Measurements from ENCODE around the gene MLLT6.

Gene MLLT6

DNA sequence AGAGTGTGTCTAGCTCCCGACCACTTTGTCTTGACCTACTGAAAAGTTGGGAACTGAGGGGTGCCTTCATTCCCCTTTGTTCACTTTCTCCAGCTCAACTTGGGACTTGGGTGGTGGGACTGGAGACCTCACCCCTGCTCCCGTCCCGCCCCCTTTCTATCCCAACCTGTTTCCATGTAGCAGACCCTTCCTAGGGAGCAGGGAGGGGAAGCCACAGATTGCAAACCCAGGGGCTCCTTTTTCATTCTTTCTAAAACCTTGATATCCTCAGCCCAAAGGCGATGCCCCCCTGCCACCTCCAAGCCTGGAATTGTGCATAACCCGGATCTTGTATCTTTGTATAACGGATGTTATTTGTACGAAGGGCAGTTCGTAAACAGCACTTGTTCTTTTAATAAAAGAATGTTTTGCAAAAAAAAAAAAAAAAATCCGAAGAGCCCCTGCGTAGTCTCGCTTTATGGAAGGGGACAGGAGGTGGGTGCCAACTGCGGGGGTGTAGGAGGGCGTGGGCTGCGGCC lies 24.4 kb downstream of the MLLT6 start:
- DNase-seq: no peak

DNA sequence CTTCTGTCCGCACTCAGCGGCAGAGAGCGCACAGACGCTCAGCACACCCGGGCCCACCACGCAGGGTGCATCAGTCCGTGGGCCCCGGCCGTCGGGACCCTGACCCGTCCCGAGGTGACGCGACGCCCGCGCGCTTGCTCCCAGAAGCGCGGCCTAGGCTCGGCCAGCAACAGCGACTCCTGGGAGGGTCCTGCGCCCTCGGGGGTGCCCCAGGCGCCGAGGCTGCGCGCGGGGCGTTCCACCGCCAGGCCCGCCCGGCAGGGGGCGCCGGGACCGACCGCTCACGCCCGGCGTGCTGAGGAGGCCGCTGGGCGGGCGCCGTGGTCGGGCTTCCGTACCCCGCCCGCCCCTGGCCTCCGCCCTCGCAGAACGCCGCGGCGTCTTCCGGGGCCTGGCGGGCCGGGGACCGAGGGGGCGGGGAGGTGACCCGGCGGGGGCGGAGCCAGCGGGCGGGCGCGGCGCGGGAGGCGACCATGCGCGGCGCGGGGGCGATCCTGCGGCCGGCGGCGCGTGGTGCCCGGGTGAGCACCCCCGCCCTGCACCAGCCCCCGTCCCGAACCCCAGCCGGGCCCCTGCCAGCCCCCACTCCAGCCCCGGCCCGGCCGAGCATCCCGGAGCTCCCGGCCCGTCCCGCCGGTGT lies 24.9 kb downstream of the MLLT6 start, which contains the start of gene CISD3:
CISD3 (plus strand) TSS at position 456 of the 640 bp plus-strand sequence; CDS start at position 474, 18 bp downstream.
- peak; percentile 77 for DNase-seq

DNA sequence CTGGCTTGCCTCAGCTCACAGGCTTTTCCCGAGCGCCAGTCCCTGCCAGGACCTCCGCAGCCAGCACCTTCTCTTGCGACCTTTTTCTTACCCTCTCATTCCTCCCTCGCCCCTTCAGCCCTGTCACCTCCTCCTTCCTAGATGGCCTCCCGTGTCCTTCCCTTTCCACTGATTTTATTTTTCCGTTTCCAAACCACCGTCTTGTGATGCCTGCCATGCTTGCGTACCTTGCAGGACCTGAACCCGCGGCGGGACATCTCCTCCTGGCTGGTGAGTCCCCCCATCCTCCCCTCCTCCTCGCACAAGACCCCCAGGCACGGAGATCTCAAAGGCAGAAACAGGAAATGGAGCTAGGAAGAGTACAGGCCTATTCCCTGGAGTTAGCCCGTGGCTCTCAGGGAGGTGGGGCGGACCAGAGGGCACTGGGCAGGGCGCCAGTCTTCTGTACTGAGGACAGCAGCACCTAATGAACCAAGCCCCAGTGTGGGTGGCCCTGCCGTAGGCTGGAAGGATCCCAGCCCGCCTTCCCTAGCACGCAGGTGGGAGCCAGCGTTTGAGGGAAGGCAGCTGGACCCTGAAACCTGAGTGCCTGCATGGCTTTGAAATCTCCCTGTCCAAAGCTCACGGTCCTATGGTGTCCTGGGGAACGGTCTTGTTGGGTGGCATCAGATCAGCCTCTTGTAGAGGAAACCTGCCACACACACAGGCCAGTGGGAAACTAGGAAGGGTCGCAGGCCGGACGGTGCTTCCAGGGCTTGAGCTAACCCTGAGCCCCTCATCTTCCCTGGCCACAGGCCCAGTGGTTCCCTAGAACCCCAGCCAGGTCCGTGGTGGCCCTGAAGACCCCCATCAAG lies 25.7 kb downstream of the MLLT6 start:
- DNase-seq: no peak

DNA sequence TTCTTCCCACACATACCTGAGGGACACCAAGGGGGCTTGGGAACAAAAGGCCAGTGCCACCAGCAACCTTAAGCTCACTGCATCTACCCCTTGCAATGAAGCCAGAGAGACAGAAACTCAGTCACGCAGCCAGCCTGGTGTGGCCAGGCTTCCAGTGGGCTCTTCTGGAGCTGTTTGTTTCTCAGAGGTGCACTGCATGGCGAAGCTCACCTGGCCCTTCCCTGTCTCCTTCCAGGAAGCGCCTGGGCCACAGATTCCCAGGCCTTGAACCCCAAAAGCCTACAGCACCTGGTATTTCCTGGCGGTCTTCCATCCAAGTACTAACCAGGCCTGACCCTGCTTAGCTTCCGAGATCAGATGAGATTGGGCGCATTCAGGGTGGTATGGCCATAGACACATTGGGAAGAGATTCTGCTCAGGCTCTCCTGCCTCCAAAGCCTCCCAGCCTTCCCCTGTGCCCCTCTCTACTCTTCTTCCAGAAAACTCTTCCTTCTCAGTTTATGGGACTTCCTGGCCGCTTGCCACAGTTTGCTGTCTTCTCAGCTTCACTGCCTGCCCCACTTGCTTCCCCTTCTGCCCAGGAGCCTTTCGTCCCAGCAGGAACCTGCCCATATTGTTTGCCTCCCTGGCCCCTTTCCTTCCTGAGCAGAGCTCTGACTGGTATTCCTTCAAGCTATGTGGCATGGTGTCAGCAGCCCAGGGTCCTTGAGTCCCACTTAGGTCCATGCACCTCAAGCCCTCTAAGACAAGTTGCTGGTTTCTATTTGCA lies 26.6 kb downstream of the MLLT6 start:
- DNase-seq: no peak

DNA sequence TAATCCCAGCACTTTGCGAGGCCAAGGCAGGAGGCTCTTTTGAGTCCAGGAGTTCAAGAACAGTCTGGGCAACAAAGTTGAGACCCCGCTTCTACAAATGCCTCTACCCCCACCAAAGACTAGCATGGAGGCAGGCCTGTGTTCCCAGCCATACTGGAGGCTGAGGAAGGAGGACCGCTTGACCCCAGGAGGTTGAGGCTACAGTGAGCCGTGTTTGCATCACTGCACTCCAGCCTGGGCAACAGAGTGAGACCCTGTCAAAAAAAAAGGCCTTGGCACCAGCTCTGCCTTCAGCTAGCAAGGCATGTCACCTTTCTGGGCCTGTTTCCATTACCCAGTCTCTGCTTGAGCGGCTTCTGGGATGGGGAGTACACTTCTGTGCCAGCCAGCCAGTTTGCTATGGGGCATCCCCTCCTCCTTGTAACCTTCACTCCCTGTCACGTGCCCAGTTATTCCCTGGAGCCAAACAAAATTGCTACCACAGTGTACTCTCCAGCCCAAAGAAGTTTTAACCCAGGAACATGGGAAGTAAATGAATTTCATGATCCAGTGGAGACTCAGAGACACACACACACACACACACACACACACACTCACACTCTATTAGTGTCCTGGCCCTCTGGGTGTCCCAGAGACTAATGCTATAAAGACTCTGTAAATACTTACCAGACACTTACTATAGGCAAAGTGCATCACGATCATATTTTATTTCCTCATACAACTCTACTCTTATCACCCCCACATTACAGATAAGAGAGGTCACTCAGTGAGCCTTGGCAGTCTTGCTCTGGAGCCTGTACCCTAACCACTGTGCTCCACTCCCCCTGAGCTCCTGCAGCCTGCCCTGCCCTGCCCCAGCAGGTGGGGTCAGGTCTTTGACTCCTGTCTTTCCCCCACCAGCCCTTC lies 27.6 kb downstream of the MLLT6 start:
- DNase-seq: no peak

DNA sequence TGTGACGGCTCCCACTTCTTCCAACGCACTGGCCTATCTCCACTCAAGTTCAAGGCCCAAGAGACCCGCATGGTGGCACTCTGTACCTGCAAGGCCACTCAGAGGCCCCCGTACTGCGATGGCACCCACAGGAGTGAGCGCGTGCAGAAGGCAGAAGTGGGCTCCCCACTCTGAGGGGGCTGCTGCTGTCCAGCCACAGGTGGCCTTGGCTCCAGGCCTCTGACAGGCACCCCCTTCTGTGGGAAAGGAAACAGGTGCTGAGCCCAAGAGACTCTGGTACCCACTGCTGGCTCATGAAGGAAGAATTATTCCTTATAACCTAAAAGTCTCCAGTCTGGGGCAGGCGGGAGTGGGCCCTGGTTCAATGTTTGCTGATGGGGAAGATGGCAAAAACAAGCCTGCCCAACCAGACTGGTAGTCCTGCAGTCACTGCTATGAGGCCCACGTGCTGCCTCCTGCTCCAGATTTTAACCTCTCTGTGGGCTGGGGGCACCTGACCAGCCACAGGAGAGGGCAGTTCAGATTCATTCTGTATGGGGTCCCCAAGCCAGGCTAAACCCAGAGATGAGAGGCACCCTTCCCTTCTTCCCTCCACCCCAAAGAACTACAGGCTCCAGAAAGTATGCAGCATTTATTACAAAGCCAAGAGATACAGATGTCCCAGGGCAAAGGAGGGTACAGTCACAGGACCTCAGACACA lies 28.4 kb downstream of the MLLT6 start:
- no peak for DNase-seq

DNA sequence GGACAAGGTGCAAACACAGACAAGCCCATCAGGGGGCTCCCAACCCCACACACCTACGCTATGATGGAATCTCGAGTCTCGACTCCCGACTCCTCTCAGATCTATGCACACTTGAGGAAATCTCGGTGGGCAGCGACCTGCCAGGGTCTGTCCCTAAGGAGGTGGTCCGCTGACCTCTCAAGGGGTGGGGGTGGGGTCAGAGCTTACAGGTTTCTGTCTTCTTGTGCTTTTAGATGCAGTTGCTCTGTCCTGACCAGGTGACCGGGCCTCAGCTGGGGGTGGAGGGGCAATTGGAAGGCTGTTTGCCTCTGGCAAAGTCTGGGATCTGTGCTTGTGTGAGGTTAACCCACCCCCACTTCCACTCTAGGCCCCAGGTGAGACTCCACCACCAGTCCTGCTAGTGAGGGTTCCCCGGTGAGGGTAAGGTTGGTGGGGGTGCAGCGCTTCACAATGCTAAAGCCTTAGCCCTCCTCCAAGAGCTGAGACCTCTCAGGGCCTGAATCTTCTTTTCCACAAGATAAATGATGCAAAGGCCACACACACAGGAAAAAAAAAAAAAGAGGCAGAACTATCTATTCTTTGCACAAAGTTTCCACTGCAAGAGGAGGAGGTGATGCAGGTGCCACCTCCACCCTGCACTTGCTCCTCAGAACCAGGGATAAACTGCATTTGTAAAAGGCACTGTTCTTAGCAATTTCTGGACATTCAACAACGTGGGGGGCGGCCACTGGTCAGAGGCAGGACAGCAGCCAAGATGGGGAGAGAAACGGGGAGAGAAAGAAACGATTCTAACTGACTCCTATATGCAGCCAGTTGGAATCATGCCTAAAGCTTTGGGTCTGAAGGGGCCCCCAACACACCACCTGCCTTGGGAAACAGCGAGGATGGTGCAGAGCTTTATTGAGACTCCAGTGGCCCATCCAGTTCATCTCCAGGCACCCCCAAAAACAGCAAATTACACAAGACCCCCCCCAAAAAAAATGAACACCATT lies 29.2 kb downstream of the MLLT6 start:
- no peak for DNase-seq

DNA sequence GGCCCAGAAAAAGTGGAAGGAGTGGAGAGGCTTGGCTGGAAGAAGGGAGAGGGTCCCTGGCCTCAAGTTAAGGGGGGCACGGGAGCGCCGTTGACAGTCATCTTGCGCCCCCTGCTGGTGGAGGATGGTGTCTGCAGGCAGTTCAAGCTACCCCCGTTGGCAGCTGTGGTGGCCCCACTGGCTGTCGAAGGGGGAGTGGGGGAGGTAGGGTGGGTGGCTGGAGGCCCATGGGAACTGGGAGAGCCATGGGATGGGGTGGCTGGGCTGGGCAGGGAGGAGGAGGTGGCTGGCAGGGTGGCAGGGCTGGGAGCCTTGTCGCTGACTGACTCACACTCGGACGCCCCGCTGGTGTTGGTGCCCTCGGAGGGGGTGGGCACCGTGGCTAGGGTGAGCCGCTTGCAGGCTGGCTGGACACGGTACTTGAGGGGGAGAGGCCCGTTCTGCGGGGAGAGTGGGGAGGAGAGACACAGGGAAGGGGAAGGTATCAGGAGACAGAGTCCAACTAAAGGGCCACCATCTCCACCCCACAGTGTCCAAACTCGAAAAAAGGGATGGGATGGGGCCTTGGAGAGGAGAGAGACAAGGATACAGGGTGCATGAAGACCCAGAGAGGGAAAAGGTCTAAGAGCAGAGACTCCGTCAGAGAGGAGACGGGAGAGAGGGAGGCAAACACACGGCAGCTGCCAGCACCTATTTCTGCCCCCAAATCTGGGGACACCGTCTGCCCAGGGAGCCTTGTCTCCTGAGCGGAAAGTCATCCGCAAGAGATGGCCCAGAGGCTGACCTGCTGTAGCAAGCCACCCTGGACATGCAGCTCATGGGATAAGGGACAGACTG lies 30.3 kb downstream of the MLLT6 start:
- peak; percentile 71 for DNase-seq

DNA sequence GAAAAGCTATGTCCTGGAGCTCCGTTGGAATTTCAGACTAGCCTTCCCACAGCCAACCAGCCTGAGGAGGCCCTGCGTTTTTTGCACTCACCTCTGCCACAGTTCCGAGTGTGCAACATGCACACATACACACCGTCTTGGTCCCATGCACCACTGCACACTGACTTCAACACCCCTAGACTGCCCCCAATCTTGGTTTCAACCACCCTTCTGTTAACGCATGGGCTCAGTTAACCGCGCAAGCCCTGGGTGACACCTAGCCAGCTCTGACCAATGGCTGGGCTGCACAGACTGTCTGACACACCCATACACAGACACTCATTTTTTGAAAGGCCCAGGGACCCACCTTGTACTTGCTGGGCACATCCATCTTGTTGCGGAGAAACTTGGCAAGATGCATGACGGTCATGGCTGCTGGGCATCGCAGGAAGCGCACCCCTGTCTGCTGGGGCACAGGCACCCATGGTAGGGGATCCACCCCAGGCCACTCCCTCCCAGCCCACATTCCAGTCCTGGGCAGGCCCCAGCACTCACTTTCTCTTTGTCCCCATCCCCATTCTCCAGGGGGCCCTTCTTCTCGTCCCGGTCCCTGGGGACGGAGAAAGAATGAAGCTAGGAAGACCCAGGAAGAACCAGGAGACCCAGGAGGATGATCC lies 33.1 kb downstream of the MLLT6 start:
- DNase-seq: no peak

DNA sequence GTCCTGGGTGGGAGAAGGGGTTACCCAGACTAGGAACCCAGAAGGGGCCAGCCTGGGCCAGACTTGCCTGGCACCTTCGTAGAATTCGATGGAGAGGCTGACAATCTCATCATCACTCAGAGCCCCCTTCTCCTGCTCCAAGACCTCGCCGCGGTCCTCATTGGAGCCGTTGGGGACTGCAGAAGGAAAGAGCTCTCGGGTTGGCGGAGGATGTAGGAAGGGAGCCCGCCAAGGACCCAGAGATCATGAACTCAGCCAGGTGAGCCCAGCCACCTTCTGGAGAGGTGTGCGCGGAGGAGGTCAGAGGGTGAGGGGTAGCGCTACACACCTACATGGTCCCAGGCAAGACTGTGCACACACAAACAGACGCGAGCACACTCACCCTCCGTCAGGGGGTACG lies 33.6 kb downstream of the MLLT6 start:
- no peak for DNase-seq

DNA sequence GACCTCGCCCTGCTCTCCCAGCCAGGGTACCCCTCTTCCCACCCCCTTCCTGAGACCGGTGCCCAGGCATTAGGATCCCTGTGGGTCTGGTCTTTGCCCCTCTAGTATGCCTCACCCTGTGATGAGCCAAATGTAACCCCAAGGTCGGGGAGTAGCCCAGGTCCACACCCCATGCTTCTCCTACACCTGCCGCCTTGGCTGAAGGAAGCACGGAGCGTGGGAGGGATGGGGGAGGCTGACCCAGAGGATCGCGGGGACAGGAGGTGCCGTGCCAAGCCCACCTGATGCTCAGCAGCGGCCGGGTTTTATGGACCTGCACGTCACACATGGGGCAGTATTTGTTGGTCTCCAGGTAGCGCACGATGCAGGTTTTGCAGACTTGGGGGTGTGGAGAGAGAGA lies 34.2 kb downstream of the MLLT6 start:
- no peak for DNase-seq

DNA sequence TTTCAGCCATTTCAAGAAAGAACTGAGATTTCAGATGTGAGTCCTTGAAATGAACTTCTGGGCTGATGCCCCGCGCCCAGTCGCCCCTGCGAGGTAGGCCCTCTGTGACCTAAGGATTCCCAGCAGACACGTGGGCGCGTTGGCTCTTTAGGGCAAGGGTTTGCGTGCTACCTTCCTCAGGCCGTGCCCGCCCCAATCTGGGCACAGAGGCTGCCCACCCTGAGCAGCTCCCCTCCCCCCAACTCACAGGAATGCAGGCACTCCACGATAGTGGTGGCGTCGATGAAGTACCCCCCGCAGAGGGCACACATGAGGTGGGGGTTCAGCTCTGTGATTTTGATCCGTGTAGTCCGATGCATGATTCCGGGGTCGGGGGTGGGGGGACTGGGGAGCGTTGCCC lies 35.0 kb downstream of the MLLT6 start:
- no peak for DNase-seq

DNA sequence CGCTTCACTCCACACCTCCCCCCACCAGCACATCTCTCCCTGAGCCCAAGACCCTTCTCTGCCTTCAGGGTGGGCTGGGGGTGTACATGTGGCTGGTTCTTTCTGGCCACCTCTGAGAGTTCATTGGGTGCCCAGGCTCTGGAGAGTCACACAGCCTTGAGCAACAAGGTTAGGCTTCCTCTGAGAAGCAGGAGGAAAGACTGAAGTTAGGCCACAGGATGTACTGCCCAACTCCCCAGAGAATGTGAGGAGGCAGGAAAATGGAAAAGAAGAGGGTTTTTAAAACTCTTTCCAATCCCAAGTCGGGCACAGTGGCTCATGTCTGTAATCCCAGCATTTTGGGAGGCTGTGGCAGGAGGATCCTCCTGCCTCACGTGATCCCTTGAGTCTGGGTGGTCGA lies 35.7 kb downstream of the MLLT6 start:
- DNase-seq: no peak

DNA sequence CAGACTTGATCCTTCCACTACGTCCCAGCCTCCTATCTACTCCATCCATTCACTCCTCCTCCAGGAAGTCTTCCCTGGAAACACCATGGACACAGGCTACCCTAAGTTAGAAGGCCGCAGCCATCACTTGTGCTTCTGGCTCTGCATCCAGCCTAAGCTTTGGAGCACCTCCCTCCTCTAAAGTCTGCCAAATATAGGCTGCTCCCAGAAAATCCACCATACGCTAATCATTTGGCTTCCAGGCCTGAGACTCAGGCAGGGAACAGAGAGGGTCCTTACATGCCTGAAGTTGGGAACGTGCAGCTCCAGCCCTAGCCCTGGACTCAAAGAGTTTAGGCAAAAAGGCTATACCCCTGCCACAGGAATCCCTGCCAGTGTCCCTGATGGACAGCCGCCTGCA lies 36.4 kb downstream of the MLLT6 start:
- DNase-seq: no peak

DNA sequence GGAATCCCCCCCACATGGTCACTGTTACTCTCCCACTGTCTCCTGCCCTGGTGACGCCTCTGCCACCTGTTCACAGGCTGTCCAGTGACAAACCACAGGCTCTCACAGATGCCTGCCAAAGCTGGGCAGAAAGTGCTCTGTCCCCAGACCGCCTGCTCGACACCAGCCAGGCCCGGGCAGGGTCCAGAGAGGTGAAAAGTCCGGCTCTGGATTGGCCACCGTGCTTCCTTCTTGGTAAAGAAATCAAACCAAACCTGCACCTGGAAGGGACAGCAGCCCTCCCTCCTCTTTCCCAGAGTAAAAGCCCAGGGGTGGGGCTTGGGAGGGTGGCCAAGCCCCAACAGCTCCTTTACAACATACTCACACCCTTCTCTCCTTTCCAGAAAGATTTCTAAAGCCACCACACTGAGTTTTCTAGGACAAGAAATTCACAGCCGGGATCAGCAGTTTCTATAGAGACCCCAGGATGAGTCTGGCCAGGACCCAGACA lies 36.9 kb downstream of the MLLT6 start:
- no peak for DNase-seq

DNA sequence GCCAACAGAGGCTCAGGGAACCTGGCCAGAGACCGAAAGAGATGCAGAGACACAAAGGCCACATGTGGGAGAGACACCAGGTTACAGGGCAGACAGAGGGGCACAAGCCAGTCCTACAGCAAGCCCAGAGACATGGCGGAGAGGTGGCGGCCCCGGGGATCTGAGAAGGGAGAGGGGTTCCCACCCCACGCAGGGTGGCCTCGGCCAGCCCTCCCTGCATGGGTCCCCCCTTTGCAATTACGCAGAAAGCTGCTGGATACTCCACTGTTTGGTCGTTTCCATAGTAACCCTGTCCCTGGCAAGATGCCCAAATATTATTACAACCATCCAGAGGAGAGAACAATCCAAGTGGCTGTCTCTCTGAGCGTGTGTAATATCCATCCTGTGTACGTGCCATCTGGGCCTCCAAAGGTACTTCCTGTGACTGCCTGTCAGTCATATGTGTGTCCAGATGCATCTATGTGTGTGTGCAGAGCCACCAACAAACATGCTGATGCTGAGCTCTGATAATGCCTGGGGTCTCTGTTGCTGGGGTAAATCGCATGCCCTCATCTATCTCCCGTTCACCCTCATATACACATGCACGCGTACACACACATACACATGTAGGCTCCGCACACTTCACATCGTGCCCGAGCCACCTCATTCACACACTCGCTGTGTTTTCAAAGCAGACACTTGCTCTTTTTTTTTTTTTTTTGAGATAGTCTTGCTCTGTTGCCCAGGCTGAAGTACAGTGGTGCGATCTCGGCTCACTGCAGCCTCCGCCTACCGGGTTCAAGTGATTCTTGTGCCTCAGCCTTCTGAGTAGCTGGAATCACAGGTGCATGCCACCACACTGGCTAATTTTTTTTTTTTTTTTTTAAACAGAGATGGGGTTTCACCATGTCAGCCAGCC lies 37.6 kb downstream of the MLLT6 start:
- DNase-seq: no peak

DNA sequence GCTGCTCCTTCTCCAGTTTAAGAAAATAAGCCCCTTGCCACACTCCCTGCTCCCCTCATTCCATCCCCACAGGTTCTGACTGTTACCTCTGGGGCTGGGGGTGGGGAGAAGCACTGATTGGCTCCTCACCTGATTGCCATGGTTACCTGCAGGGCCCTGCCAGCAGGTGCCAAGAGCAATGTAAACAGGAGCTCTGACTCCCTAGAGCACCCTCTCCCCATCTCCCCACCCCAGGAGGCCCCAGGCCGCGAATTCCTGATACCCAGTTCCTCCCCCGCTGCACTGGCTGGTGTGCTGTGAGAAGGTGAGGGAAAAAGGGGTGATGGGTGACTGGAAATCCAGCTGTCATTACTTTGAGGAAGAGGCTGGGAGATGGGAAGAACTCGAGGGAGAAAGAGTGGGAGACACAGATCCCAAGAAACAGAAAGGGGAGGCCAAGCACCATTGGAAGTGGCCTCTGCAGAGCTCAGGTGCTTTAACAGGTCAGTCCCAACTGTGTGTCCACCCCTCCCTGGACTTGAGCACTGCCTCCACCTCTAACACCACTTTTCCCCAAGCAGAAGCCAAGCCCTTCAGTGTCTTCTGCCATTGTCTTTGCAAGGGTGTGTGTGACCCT lies 38.6 kb downstream of the MLLT6 start:
- no peak for DNase-seq
